RKO (cell line): ENCODE results near the gene LRRC25.

Experiments
- DNase-seq: peaks from one replicate; pipeline ENCODE4 v3.0.0-alpha.2; 2016; ENCODE audit warnings: low spot score

Gene LRRC25

DNA sequence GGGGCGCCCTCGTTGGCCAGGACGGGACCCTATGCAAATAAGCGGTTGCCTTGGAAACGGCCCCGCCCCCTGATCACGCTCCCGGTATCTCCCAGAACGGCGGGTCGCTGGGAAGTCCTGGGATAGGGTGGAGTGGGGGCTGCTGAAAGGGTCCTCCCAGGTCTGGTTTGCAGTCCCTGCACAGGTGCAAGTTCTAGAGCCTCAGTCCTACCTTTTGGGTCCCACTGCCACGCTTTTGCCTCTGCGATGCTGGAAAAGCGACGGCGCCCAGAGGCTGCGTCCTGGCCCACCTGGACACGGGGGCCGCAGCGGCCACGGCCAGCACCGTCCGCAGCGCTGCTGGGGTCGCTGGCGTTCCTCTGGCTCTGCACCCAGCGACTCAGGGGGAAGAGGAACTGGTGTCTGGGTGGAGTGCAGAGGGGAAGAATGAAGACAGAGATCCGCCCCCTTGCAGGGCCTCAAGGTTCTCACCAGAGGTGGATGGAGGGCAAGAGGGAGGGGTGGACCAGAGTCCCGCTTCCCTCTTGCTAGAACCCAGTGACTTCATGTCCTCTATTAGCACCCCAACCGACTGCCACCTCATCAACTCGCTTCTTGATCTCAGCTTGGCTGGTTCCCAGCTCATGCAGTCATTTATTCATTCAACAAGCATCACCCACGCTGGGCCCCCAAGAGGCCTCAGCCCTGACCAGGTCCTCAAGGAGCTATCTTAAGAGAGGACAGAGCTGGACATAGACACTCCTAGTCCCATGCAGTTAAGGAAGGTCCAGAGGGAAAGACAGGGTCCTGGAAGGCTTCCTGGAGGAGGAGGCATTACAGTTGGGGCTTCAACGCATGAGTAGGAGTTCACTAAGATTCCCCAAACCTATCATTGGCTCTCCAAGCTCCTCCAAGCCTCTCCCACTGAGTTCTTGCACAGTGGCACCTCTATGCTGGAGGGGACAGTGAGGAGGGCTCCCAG lies at the start of gene LRRC25:
TSS of gene LRRC25 (minus strand) at position 381 of the 961 bp plus-strand sequence. CDS start 659 bp downstream, outside the sequence.
- DNase-seq = peak; percentile 45

DNA sequence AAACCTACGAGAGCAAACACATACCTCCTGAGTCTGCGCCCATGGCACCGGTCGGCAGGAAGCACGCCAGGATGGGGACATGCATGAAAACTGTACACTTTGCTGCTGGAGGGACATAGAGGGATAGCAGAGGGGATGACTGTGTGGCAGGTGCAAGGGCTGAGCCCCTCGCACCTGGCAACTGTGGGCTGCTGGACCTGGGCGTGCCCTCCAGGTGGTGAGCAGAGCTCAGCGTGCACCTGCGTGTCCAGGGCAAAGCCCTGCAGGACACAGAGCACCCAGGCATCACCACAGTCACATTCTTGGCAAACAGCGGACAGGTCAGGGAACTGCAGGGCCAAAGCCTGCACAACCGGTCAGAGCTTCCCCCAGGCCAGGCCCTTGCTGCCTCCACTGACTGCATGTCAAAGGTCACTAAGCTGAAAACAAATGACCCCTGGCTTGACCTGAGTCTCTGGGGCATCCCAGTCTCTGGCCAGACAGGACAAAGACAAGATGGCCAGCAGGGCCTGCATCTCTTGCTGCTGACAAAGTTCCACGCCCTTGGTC lies 49.5 kb upstream of the LRRC25 start:
- no peak for DNase-seq

DNA sequence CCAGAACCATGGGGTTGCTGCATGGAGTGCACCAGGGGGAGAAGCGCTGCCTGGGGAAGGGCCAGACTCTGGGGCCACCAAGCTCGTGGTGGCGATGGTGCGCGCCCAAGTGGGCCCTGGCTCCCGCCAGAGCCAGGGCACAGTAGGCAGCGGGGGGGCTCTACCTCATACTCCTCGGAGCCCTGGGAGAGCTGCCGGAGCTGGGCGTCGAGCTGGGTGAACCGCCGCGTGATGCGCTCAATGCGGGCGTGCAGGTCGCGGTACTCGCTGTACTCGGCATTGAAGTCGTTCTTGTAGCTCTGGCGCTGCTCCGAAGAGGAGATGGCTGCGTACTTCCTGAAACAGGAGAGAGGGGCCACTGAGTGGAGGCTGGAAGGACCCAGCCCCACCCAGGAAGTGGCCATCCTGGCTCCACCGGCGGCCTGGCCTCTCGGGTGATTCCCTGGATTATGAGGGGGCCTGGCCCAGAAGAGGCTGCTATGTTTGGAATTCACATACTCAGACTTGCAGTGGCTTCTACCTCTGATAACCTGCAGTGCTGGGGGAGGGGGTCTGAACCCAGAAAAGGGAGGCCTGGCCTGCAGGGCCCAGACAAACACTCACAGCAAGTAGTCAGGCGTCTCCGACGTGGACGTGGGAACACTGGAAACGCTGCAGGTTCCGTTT lies 48.9 kb upstream of the LRRC25 start:
- no peak for DNase-seq

DNA sequence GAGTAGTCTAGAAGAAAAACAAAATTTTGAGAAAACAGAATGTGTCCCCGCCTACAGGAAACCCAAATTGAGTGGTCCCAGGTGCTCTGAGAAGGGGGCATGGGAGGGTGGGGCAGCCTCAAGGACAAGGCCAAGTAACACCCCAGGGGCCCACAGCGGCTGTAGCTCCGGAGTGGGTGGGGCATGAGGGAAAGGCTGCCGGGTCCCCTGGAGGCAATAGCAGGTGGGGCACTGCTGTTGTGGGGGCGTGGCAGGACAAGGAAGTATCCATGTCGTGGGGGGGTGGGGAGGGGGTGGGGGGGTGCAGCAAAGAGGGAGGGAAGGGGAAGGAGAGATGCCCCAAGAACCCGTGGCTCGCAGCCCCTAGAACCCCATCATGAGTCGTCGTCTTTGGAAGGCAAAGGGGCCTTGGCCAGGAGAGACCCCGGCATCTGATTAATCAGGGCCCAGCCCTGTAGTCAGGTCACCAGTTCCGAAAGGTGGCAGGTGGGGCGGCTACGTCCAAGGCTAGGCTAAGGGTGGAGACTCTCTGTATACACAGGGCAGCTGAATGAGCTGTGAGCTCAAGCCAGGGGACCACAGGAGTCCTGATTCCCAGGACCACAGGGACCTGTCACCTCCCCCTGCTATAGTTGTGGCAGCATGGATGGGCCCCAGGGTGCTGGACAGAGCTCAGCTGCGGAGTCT lies 48.0 kb upstream of the LRRC25 start:
- DNase-seq = no peak

DNA sequence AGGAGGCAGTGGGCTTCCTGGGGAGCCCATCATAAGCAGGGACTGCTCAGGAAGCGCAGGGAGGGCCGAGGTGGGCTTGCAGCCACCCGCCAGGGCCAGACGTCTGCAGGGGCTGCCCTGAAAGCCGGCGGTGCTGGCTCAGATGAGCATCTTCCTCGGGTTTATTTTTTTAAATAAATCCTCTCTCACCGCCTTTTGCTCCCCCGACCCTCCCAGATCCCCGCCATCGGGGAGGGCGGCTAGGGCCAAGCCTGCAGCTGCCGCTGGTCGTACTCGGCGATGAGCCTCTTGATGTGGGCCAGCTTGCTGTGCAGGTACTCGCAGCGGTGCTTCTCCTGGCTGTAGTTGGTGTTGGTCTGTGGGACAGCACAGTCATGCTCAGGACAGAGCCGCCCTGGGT lies 47.1 kb upstream of the LRRC25 start:
- DNase-seq = no peak

DNA sequence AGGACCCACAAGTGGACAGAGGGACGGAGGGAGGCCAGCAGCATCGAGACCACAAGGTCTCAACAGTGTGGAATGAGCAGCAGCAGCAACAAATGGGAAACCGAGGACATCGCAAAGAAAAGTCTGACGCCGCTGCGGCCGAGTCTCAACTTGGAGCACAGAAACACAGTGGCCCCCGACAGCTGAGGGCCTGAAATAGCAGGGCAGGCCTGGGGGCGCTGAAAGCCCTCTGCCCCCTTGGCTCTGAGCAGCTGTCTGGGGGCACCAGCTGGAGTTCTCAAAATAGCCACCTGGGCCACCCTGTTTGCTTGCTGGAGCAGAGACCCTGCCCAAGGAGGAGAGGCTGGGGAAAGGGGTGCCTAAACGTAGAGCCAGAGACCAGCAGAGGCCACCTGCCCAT lies 46.4 kb upstream of the LRRC25 start:
- DNase-seq = no peak

DNA sequence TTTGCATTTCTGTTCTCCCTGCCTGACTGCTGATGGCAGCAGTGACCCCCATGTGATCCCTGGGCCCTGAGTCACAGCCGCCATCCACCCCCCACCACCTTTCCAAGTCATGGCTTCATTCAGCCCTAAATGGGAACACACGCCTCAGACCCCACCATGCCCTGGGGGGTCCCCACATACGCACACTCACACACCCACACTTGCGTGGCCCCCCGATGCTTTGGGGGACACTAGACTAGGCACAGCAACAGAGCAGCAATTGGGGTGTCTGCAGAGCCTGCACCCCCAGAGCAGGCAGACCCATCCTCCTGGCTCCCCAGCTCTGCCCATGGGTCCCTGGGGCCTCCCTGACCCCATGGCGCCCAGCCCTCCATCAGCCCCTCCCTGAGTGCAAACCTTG lies 46.0 kb upstream of the LRRC25 start:
- DNase-seq = no peak

DNA sequence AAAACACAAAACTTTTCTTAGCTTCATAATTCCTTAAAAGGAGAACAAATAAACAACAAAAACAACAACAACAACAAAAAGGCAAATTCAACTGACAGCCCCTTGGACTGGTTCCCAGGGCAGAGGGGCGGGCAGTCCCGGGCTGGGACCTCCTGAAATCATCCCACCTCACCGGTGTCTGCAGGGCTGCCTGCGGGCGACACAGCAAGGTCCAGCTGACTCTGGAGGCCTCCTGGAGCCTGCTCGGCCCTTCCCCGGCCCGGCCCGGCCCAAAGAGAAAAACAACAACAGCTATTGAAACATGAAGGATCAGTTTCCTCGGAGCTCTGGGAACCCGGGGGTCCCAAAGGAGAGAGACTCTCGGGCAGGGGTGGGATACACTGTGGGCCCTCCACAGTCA lies 45.5 kb upstream of the LRRC25 start:
- no peak for DNase-seq

DNA sequence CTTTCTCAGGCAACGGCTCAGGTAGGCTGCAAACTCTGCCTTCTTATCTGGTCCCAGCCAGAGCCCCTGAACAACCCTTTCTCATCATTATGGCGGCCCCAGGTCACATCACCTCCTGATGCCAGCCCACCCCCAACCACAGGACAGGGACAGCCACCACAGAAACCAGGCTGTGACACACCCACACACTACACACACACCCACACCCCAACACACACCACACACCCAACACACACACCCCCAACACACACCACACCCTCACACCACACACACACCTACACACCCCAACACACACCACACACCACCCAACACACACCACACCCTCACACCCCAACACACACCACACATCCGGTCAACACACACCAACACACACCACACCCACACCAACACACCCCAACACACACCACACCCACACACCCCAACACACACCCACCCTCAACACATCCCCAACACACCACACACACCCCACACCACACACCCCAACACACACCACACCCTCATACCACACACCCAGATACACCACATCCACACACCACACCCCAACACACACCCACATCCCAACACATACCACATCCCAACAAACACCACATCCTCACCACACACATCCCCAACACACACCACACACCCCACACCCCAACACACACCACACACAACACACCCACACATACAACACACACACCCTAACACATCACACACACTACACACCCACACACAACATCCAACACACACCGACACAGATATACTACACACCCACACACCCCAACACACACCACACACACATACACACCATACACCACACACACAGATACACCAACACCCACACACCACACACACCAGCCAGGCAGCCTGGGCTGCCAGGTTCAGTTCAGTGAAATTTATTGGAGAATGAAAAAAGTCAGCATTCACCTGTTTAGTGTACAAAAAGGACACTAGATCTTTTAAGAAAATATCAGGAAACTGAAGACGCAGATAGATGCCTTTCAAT lies 44.7 kb upstream of the LRRC25 start:
- no peak for DNase-seq

DNA sequence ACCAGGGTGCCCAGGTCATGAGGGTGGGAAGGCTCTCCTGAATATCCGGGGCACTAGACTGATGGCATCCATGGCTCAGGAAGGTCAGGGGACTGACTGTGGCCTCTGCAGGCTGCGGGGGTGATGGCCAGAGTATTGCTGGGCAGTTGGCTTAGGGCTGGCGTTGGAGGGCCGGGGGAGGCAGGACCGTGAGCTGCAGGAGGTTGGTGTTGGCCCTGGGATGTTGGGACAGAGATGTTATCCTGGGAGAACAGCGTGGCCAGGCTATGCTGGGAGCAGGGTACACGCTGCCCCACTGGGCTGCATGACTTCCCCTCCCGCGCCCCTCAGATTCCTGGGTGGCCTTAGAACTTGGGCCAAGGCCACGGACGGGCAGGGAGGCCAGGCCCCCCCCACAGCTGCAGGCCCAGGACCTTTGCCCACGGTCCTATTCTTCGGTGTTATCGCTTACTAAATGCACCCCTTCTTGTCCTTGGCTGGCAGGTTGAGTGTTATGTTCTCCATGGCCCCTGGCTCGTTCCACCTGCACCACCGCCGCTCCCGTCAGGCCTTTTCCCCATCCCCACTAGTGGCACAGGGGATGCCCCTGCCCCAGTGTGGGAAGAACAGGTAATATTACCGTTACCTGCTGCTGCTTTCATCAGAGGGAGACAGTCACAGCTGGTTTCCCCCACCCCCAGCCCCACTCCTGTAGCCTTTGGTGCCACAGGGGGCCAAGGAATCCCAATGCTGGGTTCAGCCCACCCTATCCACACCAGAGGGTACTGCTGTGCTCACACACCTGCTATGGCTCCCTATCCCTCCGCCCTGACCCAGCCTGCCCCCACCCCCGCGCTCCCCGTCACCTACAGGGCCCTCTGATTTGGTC lies 43.7 kb upstream of the LRRC25 start:
- no peak for DNase-seq

DNA sequence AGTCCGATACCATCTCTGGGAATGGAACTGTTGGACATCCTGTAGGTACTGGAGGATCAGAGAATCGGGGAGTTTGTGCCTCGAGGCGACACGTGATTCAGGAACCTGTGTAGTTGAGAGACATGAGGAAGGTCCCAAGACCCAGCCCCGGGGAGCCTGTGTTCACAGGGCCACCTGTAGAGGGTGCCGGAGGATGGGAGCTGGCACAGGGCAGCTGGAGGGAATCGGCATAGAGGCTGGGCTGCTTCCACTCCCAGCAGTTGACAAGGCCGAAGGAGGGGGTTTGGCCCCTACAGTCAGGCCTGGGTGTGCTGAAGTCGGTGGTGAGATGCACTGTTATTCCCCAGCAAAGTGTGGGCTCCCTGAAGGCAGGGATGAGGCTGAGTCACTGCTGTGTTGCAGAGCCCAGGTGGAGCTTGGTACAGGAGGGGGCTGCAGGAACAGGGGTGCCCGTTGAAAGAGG lies 43.0 kb upstream of the LRRC25 start:
- DNase-seq = peak; percentile 46

DNA sequence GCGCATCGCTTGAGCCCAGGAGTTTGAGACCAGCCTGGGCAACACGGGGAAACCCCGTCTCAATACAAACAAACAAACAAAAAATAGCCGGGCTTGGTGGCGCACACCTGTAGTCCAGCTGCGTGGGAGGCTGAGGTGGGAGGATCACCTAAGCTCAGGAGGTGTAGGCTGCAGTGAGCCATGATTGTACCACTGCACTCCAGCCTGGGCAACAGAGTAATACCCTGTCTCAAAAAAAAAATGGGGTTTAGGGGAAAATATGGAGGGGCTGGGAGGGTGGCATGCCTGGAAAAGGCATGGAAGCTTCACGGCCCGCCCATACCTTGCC lies 42.5 kb upstream of the LRRC25 start:
- DNase-seq = no peak

DNA sequence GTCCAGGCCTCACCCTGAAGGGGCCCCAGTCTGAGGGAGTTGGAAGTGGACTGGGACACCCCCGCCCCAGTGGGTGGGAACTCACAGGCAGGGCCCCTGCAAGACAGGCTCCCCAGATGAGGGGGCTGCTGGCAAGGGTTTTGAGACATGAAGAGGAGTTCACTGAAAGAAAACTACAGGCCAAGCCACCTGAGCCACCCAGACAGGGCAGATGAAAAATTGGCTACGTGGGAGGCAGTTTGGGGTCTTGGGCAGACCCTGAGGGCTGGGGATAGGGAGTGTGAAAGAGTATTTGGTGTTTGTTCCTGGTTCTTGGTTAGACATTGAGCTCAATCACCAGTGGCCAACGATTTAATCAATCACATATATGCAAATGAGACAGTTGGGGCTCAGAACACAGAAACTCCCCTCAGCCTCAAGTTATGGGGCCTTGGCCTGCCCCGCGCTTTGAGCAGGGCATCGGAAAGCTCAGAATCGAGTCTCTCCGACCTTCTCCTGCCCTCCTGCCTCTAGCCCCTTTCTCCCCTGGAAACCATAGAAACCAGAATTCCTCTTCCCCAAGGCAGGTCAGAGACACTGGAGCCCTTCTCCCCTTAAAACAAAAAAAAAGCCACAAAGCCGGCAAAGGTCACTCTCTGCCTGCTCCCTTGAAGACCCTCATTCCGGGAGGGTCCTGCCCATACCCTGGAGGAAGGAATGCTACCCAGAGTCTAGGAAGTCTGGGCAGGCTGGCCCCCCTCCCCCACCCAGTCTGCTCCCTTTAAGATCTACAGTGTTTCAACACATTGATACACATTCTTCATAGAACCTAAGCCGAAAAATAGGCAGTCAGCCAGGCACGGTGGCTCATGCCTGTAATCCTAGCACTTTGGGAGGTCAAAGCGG lies 41.8 kb upstream of the LRRC25 start:
- peak; percentile 35 for DNase-seq

DNA sequence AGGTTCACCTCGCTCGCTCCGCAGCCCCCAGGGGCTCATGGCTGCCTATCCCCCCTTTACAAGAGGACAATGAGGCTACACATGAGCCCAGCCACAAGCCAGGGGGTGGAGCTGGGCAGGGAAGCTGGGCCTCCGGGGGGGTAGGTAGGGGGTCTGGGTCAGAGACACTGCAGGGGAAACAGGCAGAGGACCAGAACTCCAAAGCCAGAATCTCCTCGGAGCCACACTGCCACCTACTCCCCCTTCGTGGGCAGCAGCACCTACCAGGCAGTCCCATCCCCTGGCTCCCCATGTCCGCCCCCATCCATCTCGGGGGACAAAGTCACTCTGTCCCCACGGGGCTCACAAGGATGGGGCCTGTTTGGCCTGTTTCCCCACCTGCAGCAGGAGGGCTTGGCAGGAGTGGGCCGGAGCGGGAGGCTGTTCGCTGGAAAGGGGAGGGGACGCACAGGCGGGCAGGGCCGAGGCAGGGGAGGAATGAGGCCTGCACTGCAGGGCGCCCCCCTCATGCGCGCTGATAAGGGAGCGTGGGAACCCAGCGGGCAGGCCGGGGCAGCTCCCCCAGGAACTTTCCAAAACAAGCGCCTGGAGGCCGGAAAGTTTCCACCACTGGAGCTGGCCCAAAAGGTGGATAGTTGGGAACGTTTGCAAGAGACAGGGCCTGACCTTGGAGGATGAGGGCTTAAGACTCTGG lies 41.1 kb upstream of the LRRC25 start:
- no peak for DNase-seq

DNA sequence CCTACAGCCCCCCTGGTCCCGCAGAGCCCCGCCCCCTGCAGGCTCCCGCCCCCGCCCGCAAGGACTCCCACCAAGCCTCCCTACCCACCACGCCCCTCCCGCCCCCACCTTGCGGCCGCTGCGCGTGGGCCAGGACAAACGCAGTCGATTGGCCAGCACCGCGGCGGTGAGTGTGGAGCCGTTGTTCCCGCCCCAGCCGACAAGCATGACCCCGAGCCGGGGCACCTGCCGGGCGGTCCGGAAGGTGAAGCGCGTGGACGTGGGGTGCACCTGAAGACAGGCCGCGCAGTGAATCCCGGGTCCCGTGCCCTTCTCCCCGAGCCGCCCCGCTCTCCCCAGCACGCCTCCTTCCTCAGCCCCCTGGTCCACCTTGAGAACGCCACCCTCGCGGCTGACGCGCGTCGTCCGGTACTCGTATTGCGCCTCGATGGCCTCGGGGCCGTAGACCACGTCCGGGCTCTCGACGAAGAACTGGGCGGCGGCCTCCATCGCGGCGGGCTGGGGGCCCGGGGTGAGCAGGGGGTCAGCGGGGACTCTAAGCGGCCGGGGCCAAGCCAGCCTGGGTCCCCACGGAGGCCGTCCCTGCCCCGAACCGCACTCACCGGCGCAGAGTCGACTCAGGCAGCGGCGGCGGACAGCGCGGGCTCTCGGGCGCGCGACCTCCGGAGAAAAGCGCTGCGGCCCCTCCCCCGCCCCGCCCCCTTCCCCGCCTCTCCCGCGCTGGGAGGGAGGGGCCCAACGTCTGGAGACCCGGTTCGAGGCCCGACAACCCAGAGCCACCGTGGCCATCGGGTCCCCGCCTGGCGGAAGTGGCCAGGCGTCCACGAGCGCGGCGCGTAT lies 40.3 kb upstream of the LRRC25 start, which contains the start of gene ISYNA1:
TSS of gene ISYNA1 (minus strand) at position 643 of the 840 bp plus-strand sequence. CDS start at position 489, 154 bp downstream.
- no peak for DNase-seq

DNA sequence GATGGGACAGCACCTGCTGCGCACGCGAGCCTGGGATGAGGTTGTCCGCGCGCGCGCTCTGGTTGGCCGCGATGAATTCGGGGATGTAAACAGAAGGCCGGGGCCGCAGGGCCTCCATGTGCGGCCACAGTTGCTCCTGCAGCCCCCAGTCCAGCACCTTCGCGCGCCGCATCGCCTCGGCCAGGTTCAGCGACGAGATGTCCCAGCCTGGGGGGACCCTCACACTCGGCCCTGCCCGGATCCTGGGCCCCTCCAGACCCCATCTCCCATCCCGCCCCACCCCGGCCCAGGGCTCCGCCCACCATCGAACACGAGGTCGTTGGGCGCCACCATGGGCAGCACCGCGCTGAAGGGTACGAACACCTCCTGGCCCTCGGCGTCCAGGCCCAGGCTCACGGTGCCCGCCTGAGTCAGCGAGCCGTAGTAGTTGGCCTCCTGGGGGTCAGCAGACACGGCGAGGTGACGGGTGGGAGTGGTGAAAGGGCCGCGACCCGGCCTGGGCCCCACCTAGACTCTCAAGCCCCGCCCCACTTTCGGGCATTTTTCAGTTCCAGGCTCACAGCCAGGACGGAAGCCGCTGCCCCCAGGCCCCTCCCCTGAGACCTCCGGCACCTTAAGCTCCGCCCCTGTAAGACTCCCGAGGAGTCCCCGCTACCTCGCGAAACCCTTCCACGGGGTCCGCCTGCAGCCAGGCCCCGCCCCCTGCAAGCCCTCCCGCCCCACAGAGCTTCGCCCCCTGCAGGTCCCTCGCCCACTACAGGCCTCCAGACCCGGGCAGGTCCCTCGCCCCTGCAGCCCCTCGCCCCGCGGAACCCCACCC lies 39.5 kb upstream of the LRRC25 start:
- DNase-seq = no peak
